Caco-2 (cell line): ENCODE data around the gene PATZ1. TPM values are rescaled to one million over a fixed set of nuclear protein-coding genes. Genes with fewer than 3 reads are reported as not detected.

Source experiments
- Bru-seq: library from RNA; stranded (reverse); fragments of 400-500 nt; gene quantifications from one replicate; lab custom pipeline; 2021; lab: Mats Ljungman, UMichigan
- BruChase-seq, 2 experiments: library from RNA; stranded (reverse); fragments of 400-500 nt; gene quantifications; one replicate each; lab custom pipeline; 2021; lab: Mats Ljungman, UMichigan
- BruUV-seq: library from RNA; stranded (reverse); fragments of 400-500 nt; replicated peaks from 2 replicates; lab custom pipeline; 2021; lab: Mats Ljungman, UMichigan
- CTCF ChIA-PET: fragments of 300-600 bp; sonication (Branson Sonifier 250); formaldehyde crosslinking; loops from one replicate; lab custom pipeline; 2022; ENCODE audit warnings: antibody characterized with exemption; lab: Charles Lee
- POLR2A ChIA-PET: fragments of 300-600 bp; sonication (Branson Sonifier 250); formaldehyde crosslinking; loops from one replicate; lab custom pipeline; 2022; ENCODE audit warnings: antibody characterized with exemption; lab: Charles Lee
- DNase-seq, 2 experiments: peaks; one replicate each; pipeline versions ENCODE4 v3.0.0 to v3.0.0-alpha.2; 2020 to 2022
- H3K27me3 ChIP-seq: replicated peaks from 2 replicates; pipeline ENCODE4 v1.6.0; 2011; ENCODE audit warnings: low read length; ENCODE audit not compliant: control insufficient read depth, insufficient read depth
- H3K36me3 ChIP-seq: 2 replicates; pipeline ENCODE4 v1.5.1; 2011; ENCODE audit warnings: low read length; ENCODE audit not compliant: control insufficient read depth, insufficient read depth
- H3K4me1 ChIP-seq: fragments of 250-450 bp; sonication (Bioruptor Pico); 2 replicates; pipeline ENCODE4 v1.5.1; 2020; ENCODE audit warnings: mild to moderate bottlenecking
- H3K4me3 ChIP-seq: 2 replicates; pipeline ENCODE4 v1.5.1; 2011; ENCODE audit warnings: low read depth, mild to moderate bottlenecking, control low read depth, low read length
- H3K9me3 ChIP-seq: fragments of 250-450 bp; sonication (Bioruptor Pico); 2 replicates; pipeline ENCODE4 v1.5.1; 2020; ENCODE audit warnings: mild to moderate bottlenecking, moderate library complexity
- H3K27ac Mint-ChIP-seq: one replicate; pipeline ENCODE4 v1.8.0; 2022; ENCODE audit warnings: mixed read lengths; ENCODE audit not compliant: unreplicated experiment
- H3K27me3 Mint-ChIP-seq: one replicate; pipeline ENCODE4 v1.8.0; 2022; ENCODE audit warnings: mixed read lengths; ENCODE audit not compliant: insufficient read depth, unreplicated experiment
- H3K36me3 Mint-ChIP-seq: one replicate; pipeline ENCODE4 v1.8.0; 2022; ENCODE audit warnings: mild to moderate bottlenecking, mixed read lengths; ENCODE audit not compliant: insufficient read depth, unreplicated experiment
- H3K4me1 Mint-ChIP-seq: one replicate; pipeline ENCODE4 v1.8.0; 2022; ENCODE audit warnings: low read depth, mixed read lengths; ENCODE audit not compliant: unreplicated experiment
- H3K4me3 Mint-ChIP-seq: one replicate; pipeline ENCODE4 v1.8.0; 2022; ENCODE audit warnings: mild to moderate bottlenecking, moderate library complexity, mixed read lengths; ENCODE audit not compliant: unreplicated experiment
- H3K9me3 Mint-ChIP-seq: one replicate; pipeline ENCODE4 v1.8.0; 2022; ENCODE audit warnings: mixed read lengths; ENCODE audit not compliant: unreplicated experiment
- CTCF ChIP-seq, 2 experiments: fragments of 200-600 bp in 1 of 2; IDR thresholded peaks; 1 replicate in 1 of 2; 2 replicates in 1 of 2; pipeline versions ENCODE4 v1.5.1 to v1.8.0; 2011 to 2022; ENCODE audit warnings: antibody characterized with exemption in 1 of 2, control low read depth in 1 of 2, inconsistent platforms in 1 of 2, low read depth in 1 of 2, low read length in 1 of 2, mild to moderate bottlenecking in 1 of 2, moderate library complexity in 1 of 2; ENCODE audit not compliant: insufficient read depth in 1 of 2, severe bottlenecking in 1 of 2, unreplicated experiment in 1 of 2
- intact Hi-C: fragments of 100-400 bp; cut with micrococcal nuclease; formaldehyde crosslinking; loops from one replicate; pipeline ENCODE4 v1.10.0; 2022; ENCODE audit not compliant: unreplicated experiment
- long read RNA-seq: library from polyadenylated mRNA; stranded (forward); transcript quantifications from one replicate; pipeline ENCODE4 v2.0.0, GENCODE V29; 2022
- total RNA-seq: library from RNA; stranded (reverse); gene quantifications from 2 replicates; pipeline ENCODE4 v1.2.3, GENCODE V29; 2022

The PATZ1 gene, protein sequence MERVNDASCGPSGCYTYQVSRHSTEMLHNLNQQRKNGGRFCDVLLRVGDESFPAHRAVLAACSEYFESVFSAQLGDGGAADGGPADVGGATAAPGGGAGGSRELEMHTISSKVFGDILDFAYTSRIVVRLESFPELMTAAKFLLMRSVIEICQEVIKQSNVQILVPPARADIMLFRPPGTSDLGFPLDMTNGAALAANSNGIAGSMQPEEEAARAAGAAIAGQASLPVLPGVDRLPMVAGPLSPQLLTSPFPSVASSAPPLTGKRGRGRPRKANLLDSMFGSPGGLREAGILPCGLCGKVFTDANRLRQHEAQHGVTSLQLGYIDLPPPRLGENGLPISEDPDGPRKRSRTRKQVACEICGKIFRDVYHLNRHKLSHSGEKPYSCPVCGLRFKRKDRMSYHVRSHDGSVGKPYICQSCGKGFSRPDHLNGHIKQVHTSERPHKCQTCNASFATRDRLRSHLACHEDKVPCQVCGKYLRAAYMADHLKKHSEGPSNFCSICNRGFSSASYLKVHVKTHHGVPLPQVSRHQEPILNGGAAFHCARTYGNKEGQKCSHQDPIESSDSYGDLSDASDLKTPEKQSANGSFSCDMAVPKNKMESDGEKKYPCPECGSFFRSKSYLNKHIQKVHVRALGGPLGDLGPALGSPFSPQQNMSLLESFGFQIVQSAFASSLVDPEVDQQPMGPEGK
- total RNA-seq, result 36.6 and 40.9 TPM in 2 replicates
- Bru-seq, nascent RNA, result percentile 76 among the genes with signal in this experiment
- percentile 81 among the genes with signal in this experiment for BruChase-seq, experiment 1, labeled RNA remaining after a 2-hour chase
- BruChase-seq, experiment 2, labeled RNA remaining after a 6-hour chase, result percentile 67 among the genes with signal in this experiment
- long read RNA-seq, transcript PATZ1-201 (3 exons, 2,516 nt), result major isoform, 13 of 40 reads
- long read RNA-seq, transcript PATZ1-203 (4 exons, 3,638 nt), result minor isoform, 11 of 40 reads
- long read RNA-seq, partial matches to known transcripts, result 7 of 40 reads
- long read RNA-seq, other reads (novel, unspliced or antisense), result 4 of 40 reads

DNA sequence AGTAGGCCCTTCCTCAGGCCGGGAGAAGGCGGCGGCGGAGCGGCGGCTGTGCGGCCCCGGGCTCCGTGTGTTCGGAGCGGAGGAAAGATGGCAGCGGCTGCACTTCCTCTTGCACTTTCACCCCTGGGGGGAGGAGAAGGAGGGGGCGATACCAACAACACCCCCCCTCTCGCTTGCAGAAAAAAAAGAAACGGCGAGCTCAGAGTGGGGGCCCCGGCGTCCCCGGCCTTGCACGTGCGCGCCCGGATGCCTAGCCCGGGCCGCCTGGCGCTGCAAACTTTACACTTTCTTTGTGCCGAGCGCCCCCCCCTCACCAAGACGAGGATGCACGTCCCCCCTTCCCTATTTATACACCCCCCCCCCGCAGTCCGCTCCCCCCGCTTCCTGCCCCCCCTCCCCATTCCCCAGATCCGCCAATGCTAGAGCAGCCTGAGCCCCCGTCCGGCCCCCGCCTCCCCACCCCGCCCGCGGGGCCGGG lies at the start of gene PATZ1:
Gene PATZ1 (minus strand): TSS at position 92 of the 478 bp plus-strand sequence. CDS start 744 bp downstream, outside the sequence.
- H3K4me3 ChIP-seq, result peak within 1 kb of the TSS; percentile 86
- no peaks in the 10 kb centered on the region for H3K9me3 ChIP-seq
- H3K27me3 ChIP-seq, result no peaks in the 10 kb centered on the region
- Mint-ChIP-seq H3K27me3 (no peaks in the 10 kb centered on the region), H3K36me3 (peaks cover 27% of the 10 kb centered on the region), H3K4me3 (peak within 1 kb of the TSS; percentile 87), H3K4me1 (peaks cover 14% of the 10 kb centered on the region), H3K27ac (peak within 1 kb of the TSS; percentile 64), H3K9me3 (no peaks in the 10 kb centered on the region)
- DNase-seq, result peak; percentile 87 to 93
- intact Hi-C loops, result loop anchor here (1.0 kb wide), 1 partner anchor 53 kb away; the partner anchor contains the start of gene DRG1
- H3K4me1 ChIP-seq, result peaks cover 29% of the 10 kb centered on the region
- peaks cover 2% of the 10 kb centered on the region; the same call in 1 of the 2 replicates for H3K36me3 ChIP-seq
- BruUV-seq, result no TSS peak
- ChIA-PET POLR2A (interaction anchor here (0.6 to 1.5 kb wide), 6 partner anchors 53 to 278 kb away, joined by 3 to 14 read pairs (median 7); partner anchors contain the start of genes DRG1 and PIK3IP1), CTCF (interaction anchor here (0.5 to 1.2 kb wide), 7 partner anchors 29 to 1412 kb away, joined by 3 to 6 read pairs (median 3); partner anchors contain the start of gene DRG1)
- TF ChIP-seq CTCF (IDR thresholded peaks at IDR 0.05; ENCODE audit: insufficient read depth in 1 of 2, low read depth in 1 of 2, low read length in 1 of 2, severe bottlenecking in 1 of 2, unreplicated experiment in 1 of 2), result no peak

GRCh38 chr22:31394326-31394725 lies 48.2 kb upstream of the PATZ1 start:
- ChIA-PET POLR2A (no interaction called here), CTCF (no interaction called here)
- no peaks in the 10 kb centered on the region for H3K4me1 Mint-ChIP-seq
- no peaks in the 10 kb centered on the region for H3K9me3 ChIP-seq
- no peak for TF ChIP-seq CTCF (IDR thresholded peaks at IDR 0.05; ENCODE audit: insufficient read depth in 1 of 2, low read depth in 1 of 2, low read length in 1 of 2, severe bottlenecking in 1 of 2, unreplicated experiment in 1 of 2)
- no peaks in the 10 kb centered on the region for H3K27me3 ChIP-seq
- intact Hi-C loops, result no loop called here
- no peak overlapping the region for H3K4me3 Mint-ChIP-seq
- no peak overlapping the region for H3K4me3 ChIP-seq
- BruUV-seq, result no TSS peak
- no peaks in the 10 kb centered on the region for H3K27me3 Mint-ChIP-seq
- H3K36me3 Mint-ChIP-seq, result peaks cover 6% of the 10 kb centered on the region
- H3K4me1 ChIP-seq, result no peaks in the 10 kb centered on the region; the same call in 1 of the 2 replicates
- H3K27ac Mint-ChIP-seq, result no peak overlapping the region
- no peaks in the 10 kb centered on the region for H3K9me3 Mint-ChIP-seq
- H3K36me3 ChIP-seq, result no peaks in the 10 kb centered on the region
- DNase-seq, result no peak
